ENCODE data around the gene HDC.

The HDC gene

GRCh38 chr15:50256188-50257041 lies 9.1 kb downstream of the HDC start:
- DNase-seq (ENCODE audit: extremely low read depth in 1 of 2, low read depth in 1 of 2) = no peak

- no peak for DNase-seq (ENCODE audit: extremely low read depth in 1 of 2, low read depth in 1 of 2)
Measured at GRCh38 chr15:50252556-50252955, 13.0 kb downstream of the HDC start.

GRCh38 chr15:50251638-50252182 lies 13.8 kb downstream of the HDC start:
- DNase-seq (ENCODE audit: extremely low read depth in 1 of 2, low read depth in 1 of 2) = no peak

- DNase-seq (ENCODE audit: extremely low read depth in 1 of 2, low read depth in 1 of 2) = no peak
Measured at GRCh38 chr15:50250760-50251394, 14.6 kb downstream of the HDC start.

GRCh38 chr15:50249704-50250103 lies 15.8 kb downstream of the HDC start:
- no peak for DNase-seq (ENCODE audit: extremely low read depth in 1 of 2, low read depth in 1 of 2)

GRCh38 chr15:50248994-50249582 lies 16.4 kb downstream of the HDC start:
- DNase-seq (ENCODE audit: extremely low read depth in 1 of 2, low read depth in 1 of 2) = no peak

GRCh38 chr15:50247819-50248655 lies 17.5 kb downstream of the HDC start:
- peak in 1 of 2 donors; percentile 19 for DNase-seq (ENCODE audit: extremely low read depth in 1 of 2, low read depth in 1 of 2)

GRCh38 chr15:50246631-50247030 lies 18.9 kb downstream of the HDC start:
- no peak for DNase-seq (ENCODE audit: extremely low read depth in 1 of 2, low read depth in 1 of 2)

- DNase-seq (ENCODE audit: extremely low read depth in 1 of 2, low read depth in 1 of 2) = no peak
Measured at GRCh38 chr15:50244959-50245624, 20.4 kb downstream of the HDC start.

GRCh38 chr15:50244153-50244552 lies 21.4 kb downstream of the HDC start:
- no peak for DNase-seq (ENCODE audit: extremely low read depth in 1 of 2, low read depth in 1 of 2)

GRCh38 chr15:50241684-50242450 lies 23.7 kb downstream of the HDC start:
- no peak for DNase-seq (ENCODE audit: extremely low read depth in 1 of 2, low read depth in 1 of 2)

- no peak for DNase-seq (ENCODE audit: extremely low read depth in 1 of 2, low read depth in 1 of 2)
Measured at GRCh38 chr15:50238255-50238654, 27.3 kb downstream of the HDC start.

GRCh38 chr15:50236433-50236832 lies 29.1 kb downstream of the HDC start:
- no peak for DNase-seq (ENCODE audit: extremely low read depth in 1 of 2, low read depth in 1 of 2)

- DNase-seq (ENCODE audit: extremely low read depth in 1 of 2, low read depth in 1 of 2) = no peak
Measured at GRCh38 chr15:50235794-50236193, 29.7 kb downstream of the HDC start.

GRCh38 chr15:50234764-50235163 lies 30.8 kb downstream of the HDC start:
- DNase-seq (ENCODE audit: extremely low read depth in 1 of 2, low read depth in 1 of 2) = no peak

GRCh38 chr15:50233192-50233736 lies 32.3 kb downstream of the HDC start:
- no peak for DNase-seq (ENCODE audit: extremely low read depth in 1 of 2, low read depth in 1 of 2)

- no peak for DNase-seq (ENCODE audit: extremely low read depth in 1 of 2, low read depth in 1 of 2)
Measured at GRCh38 chr15:50232791-50233190, 32.7 kb downstream of the HDC start.

GRCh38 chr15:50231761-50232160 lies 33.8 kb downstream of the HDC start:
- no peak for DNase-seq (ENCODE audit: extremely low read depth in 1 of 2, low read depth in 1 of 2)

- DNase-seq (ENCODE audit: extremely low read depth in 1 of 2, low read depth in 1 of 2) = no peak
Measured at GRCh38 chr15:50229336-50229735, 36.2 kb downstream of the HDC start.
